Esophagus squamous epithelium (tissue), 5 donors: ENCODE results near the gene PLCXD1. TPM values are rescaled to one million over a fixed set of nuclear protein-coding genes. Genes with fewer than 3 reads are reported as not detected.
"Not testable (repeated sequence)": the region's sequence is repeated elsewhere in the genome, so short reads cannot be mapped to it uniquely, and the experiment has no call there.

ENCODE experiments used
- DNase-seq: peaks from one replicate; lab custom pipeline; 2025; lab: John Stamatoyannopoulos, UW
- H3K27ac ChIP-seq, 4 donors: fragments of 200-600 bp; sonication (generic); one replicate each; pipeline ENCODE4 v1.5.1; 2016 to 2019; ENCODE audit warnings: mild to moderate bottlenecking in 1 of 4
- H3K27me3 ChIP-seq, 4 donors: fragments of 200-600 bp; sonication (generic); 1 replicate in 3 of 4; 2 replicates in 1 of 4; pipeline versions ENCODE4 v1.5.1 to v1.6.0; 2017 to 2021; ENCODE audit warnings: antibody characterized with exemption in 1 of 4
- H3K36me3 ChIP-seq, 3 donors: fragments of 200-600 bp; sonication (generic); one replicate each; pipeline ENCODE4 v1.5.1; 2016 to 2019
- H3K4me1 ChIP-seq, 3 donors: fragments of 200-600 bp; sonication (generic); one replicate each; pipeline ENCODE4 v1.5.1; 2017 to 2019
- H3K4me3 ChIP-seq, 4 donors: fragments of 200-600 bp; sonication (generic); 1 replicate in 3 of 4; 2 replicates in 1 of 4; pipeline ENCODE4 v1.5.1; 2016 to 2019; ENCODE audit warnings: mild to moderate bottlenecking in 2 of 4, moderate library complexity in 1 of 4
- H3K9me3 ChIP-seq, 3 donors: fragments of 200-600 bp; sonication (generic); one replicate each; pipeline ENCODE4 v1.5.1; 2016 to 2019
- POLR2A ChIP-seq, 4 donors: fragments of 450-650 bp; IDR thresholded peaks; one replicate each; pipeline ENCODE4 v1.6.1; 2017; ENCODE audit warnings: antibody characterized with exemption in 4 of 4, mild to moderate bottlenecking in 4 of 4, moderate library complexity in 3 of 4
- WGBS, 2 donors: methylation state at CpG; one replicate each; pipeline ENCODE4 v1.1.5; 2018; 5-methylcytosine and 5-hydroxymethylcytosine counted together
- intact Hi-C: fragments of 100-400 bp; cut with DNase I; formaldehyde crosslinking; loops from one replicate; pipeline ENCODE4 v1.15.0; 2022
- total RNA-seq, 4 donors: library from RNA; depleted of rRNA; stranded (reverse); fragments of >200 nt; gene quantifications; one replicate each; pipeline ENCODE4 v1.1.0, GENCODE V29; 2016
- TF ChIP-seq, protein P1 (sequence below), 6 experiments: fragments of 450-650 bp in 4 of 6; fragments of 200-600 bp in 2 of 6; sonication (generic) in 2 of 6; IDR thresholded peaks; one replicate each; pipeline ENCODE4 v1.5.1; 2016 to 2019; ENCODE audit warnings: antibody characterized with exemption in 6 of 6, mild to moderate bottlenecking in 4 of 6, moderate library complexity in 4 of 6
- donor health status: DM: yes; HTN: yes; CAD: no.

The PLCXD1 gene, protein sequence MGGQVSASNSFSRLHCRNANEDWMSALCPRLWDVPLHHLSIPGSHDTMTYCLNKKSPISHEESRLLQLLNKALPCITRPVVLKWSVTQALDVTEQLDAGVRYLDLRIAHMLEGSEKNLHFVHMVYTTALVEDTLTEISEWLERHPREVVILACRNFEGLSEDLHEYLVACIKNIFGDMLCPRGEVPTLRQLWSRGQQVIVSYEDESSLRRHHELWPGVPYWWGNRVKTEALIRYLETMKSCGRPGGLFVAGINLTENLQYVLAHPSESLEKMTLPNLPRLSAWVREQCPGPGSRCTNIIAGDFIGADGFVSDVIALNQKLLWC
- total RNA-seq = 10 to 100 TPM in 3 of 4 donors, 1 to 10 TPM in 1; 5.7 to 27.1 (median 18.3) TPM

DNA sequence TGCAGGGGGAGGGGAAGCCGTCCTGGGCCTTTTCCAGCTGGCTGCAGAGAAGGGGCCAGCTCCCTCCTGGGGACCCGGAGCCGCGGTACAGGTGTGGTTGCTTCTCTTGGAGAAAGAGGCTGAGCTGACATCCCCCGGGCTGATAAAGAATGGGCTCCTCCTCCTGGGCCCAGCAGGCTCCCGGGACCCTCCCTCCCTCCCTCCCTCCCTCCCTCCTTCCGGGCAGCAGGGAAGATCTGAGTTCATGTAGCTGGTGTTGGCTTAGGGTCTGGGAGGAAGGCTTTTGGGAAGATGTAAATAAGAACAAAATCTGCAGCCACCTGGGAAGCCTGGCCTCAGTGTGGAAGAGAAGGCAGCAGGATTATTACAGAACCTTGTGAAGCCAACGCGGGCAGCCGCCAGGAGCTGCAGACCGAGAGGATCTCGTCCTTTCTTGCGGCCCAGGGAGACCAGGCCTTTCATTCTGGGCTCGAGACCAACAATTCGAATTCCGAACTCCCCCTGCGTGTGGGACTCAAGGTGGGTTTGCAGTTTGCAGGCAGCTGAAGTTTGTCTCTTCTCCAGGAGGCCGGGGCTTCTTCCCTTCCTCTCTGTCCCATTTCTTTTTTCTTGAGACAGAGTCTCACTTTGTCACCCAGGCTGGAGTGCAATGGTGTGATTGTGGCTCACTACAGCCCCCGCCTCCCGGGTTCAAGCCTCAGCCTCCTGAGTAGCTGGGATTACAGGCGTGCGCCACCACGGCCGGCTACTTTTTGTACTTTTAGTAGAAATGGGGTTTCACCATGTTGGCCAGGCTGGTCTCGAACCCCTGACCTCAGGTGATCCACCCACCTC is at the start of gene PLCXD1:
Gene PLCXD1 (plus strand): TSS at position 216 of the 834 bp plus-strand sequence. CDS start 2,807 bp downstream, outside the sequence.
- H3K27me3 ChIP-seq = no peaks in the 10 kb centered on the region
- WGBS, 2 donors = 27 to 74% methylated on average over 11 to 21 of the region's 25 CpGs
- H3K9me3 ChIP-seq = no peaks in the 10 kb centered on the region
- H3K27ac ChIP-seq = peak within 1 kb of the TSS in 3 of 4 donors; percentile 28 to 64 (median 31)
- intact Hi-C loops = no loop called here
- peak within 1 kb of the TSS in 3 of 4 donors; percentile 14 to 53 (median 37) for H3K4me3 ChIP-seq
- peaks cover 4 to 41% (median 5%) of the 10 kb centered on the region in 3 donors for H3K4me1 ChIP-seq
- no peak for DNase-seq
- H3K36me3 ChIP-seq = peaks cover 0 to 23% (median 0%) of the 10 kb centered on the region in 3 donors
- TF ChIP-seq, protein P1, sequence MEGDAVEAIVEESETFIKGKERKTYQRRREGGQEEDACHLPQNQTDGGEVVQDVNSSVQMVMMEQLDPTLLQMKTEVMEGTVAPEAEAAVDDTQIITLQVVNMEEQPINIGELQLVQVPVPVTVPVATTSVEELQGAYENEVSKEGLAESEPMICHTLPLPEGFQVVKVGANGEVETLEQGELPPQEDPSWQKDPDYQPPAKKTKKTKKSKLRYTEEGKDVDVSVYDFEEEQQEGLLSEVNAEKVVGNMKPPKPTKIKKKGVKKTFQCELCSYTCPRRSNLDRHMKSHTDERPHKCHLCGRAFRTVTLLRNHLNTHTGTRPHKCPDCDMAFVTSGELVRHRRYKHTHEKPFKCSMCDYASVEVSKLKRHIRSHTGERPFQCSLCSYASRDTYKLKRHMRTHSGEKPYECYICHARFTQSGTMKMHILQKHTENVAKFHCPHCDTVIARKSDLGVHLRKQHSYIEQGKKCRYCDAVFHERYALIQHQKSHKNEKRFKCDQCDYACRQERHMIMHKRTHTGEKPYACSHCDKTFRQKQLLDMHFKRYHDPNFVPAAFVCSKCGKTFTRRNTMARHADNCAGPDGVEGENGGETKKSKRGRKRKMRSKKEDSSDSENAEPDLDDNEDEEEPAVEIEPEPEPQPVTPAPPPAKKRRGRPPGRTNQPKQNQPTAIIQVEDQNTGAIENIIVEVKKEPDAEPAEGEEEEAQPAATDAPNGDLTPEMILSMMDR (IDR thresholded peaks at IDR 0.05) = no peak
- no peak for TF ChIP-seq POLR2A (IDR thresholded peaks at IDR 0.05)

DNA sequence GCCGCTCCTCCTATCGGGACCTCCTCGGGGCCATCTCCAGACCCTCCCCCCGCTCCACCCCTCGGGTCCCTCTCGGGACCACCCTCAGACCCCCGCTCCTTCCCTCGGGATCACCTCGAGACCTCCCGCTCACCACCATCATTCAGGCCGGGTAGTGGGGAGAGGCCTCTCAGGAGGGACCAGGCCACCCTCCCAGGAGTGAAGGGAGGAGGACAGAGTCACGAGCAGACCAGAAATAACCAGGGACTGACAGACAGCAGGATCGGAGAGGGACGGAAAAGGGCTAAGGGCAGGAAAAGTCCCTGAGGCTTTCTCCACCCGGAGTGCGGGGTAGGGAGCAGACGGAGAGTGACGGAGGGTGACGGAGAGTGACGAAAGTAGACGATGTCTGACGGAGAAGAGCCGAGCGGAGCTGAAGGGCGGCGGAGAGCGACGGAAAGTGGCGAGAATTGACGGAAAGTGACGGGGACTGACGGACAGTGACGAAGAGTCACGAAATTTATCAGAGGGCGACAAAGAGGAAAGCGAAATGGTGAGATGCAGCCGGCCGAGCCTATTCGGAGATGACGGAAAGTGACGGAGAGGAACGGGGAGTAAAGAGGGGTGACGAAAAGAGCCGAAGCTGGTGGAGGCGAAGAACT is 49.4 kb upstream of the PLCXD1 start:
- H3K27ac ChIP-seq, DNase-seq, H3K4me1 ChIP-seq, intact Hi-C loops, H3K4me3 ChIP-seq, H3K36me3 ChIP-seq, H3K9me3 ChIP-seq, H3K27me3 ChIP-seq: not testable (repeated sequence)
- no CpG with 5 or more reads among the region's 45 CpGs for WGBS, 2 donors

DNA sequence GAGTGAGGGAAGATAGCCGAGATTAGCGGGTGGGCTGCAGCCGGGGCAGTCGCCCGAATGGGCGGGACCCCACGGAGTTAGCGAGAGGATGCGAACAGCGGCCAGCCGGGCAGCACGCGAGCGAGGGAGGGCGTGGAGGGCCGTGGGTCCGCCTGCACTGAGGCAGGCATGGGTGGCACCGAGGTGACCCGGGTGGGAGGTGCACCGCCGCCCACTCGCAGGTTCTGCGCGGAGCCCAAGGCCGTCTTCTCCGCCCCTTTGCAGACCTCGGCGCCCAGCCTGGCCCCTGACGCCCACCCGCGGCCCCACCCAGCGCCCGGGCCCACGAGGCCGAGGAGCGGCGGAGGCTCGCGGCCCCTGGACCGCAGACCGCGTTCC is 48.9 kb upstream of the PLCXD1 start:
- H3K27me3 ChIP-seq, H3K4me1 ChIP-seq, H3K4me3 ChIP-seq, H3K9me3 ChIP-seq, H3K27ac ChIP-seq, DNase-seq, intact Hi-C loops, H3K36me3 ChIP-seq: not testable (repeated sequence)
- no CpG with 5 or more reads among the region's 42 CpGs for WGBS, 2 donors

DNA sequence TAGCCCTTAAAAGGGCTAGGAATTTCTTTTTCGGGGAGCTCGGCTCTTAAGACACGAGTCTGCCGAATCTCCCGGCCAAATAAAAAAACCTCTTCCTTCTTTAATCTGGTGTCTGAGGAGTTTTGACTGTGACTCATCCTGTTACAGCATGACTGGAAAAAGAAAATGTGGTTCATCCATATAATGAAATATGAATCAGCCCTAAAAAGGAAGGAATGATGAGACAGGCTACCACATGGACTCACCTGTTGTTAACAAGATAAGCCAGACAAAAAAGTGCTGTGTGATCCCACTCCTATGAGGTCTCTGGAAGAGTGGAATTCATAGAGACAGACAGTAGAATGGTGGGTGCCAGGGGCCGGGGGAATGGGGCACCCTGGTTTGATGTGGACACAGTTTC is 45.0 kb upstream of the PLCXD1 start:
- H3K27ac ChIP-seq, H3K4me3 ChIP-seq, H3K4me1 ChIP-seq, intact Hi-C loops, H3K9me3 ChIP-seq, H3K27me3 ChIP-seq, DNase-seq, H3K36me3 ChIP-seq: not testable (repeated sequence)
- WGBS, 2 donors = no CpG with 5 or more reads among the region's 6 CpGs

DNA sequence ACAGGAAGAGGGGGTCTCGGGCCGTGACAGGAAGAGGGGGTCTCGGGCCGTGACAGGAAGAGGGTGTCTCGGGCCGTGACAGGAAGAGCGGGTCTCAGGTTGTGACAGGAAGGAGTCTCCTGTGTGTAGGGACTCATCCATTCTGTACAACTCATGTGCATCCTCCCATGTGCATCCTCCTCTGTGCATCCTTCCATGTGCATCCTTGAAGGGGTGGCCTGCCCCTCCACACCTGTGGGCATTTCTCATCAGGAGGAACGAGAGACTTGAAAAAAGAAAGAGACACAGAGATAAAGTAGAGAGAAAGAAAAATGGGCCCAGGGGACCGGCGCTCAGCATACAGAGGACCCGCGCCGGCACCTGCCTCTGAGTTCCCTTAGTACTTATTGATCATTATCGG is 30.2 kb upstream of the PLCXD1 start:
- no peak for TF ChIP-seq POLR2A (IDR thresholded peaks at IDR 0.05)
- TF ChIP-seq, protein P1 (IDR thresholded peaks at IDR 0.05) = no peak
- Histone ChIP-seq H3K36me3 (no peaks in the 10 kb centered on the region), H3K27ac (no peak overlapping the region), H3K27me3 (no peaks in the 10 kb centered on the region), H3K4me3 (no peak overlapping the region), H3K9me3 (no peaks in the 10 kb centered on the region), H3K4me1 (no peaks in the 10 kb centered on the region)
- intact Hi-C loops = no loop called here
- no peak for DNase-seq
- 85 to 98% methylated on average over 6 to 9 of the region's 14 CpGs for WGBS, 2 donors

DNA sequence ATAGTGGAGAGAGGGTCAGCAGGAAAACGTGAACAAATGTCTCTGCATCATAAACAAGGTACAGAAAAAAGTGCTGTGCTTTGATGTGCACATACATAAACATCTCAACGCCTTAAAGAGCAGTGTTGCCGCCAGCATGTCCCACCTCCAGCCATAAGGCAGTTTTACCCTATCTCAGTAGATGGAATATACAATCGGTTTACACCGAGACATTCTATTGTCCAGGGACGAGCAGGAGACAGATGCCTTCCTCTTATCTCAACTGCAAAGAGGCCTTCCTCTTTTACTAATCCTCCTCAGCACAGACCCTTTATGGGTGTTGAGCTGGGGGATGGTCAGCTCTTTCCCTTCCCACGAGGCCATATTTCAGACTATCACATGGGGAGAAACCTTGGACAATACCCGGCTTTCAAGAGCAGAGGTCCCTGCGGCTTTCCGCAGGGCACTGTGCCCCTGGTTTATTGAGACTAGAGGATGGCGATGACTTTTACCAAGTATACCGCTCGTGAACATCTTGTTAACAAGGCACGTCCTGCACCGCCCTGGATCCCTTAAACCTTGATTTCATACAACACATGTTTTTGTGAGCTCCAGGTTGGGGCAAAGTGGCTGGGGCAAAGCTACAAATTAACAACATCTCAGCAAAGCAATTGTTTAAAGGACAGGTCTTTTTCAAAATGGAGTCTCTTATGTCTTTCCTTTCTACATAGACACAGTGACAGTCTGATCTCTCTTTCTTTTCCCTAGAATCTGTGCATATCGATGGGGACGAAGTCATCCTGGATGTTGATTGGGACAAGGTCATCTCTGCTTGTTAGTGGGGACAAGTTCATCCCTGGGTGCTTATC is 29.6 kb upstream of the PLCXD1 start:
- H3K36me3 ChIP-seq, H3K4me3 ChIP-seq, intact Hi-C loops, H3K27ac ChIP-seq, H3K27me3 ChIP-seq, DNase-seq, H3K9me3 ChIP-seq, H3K4me1 ChIP-seq: not testable (repeated sequence)
- WGBS, 2 donors = 74 to 79% methylated on average over 17 of the region's 17 CpGs
